ENCODE measurements around the gene NEK6. TPM values are rescaled to one million over a fixed set of nuclear protein-coding genes. Genes with fewer than 3 reads are reported as not detected.

NEK6 gene
- total RNA-seq, 1 donor from 2014 or later = 115 TPM

DNA sequence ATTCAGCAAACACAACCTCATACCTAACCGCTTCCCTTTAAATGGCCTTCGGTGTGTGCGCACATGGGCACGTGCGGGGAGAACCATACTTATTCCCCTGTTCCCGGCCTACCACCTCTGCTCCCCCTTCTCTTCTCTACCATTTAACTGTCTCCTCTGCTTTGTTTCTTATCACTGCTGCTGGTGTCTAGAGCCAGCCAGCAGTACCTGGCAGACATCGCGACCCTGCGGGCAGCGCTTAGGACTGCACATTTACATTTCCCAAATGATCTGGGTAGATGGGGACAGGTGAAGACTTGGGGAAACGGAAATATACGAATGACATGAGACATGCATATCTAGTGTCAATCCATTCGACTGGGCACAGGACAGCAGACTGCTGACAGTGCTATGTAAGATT is 100.9 kb downstream of the NEK6 start:
- Mint-ChIP-seq H3K4me3 (ENCODE audit: unreplicated experiment) (no peak overlapping the region), H3K9me3 (ENCODE audit: unreplicated experiment) (no peaks in the 10 kb centered on the region), H3K27ac (ENCODE audit: unreplicated experiment) (peak overlapping the region; percentile 65), H3K4me1 (ENCODE audit: unreplicated experiment) (peaks cover 6% of the 10 kb centered on the region), H3K36me3 (ENCODE audit: unreplicated experiment) (peaks cover 15% of the 10 kb centered on the region), H3K27me3 (ENCODE audit: unreplicated experiment) (no peaks in the 10 kb centered on the region)
- DNase-seq (ENCODE audit: extremely low spot score, unreplicated experiment) = no peak
- TF ChIP-seq, protein P1, sequence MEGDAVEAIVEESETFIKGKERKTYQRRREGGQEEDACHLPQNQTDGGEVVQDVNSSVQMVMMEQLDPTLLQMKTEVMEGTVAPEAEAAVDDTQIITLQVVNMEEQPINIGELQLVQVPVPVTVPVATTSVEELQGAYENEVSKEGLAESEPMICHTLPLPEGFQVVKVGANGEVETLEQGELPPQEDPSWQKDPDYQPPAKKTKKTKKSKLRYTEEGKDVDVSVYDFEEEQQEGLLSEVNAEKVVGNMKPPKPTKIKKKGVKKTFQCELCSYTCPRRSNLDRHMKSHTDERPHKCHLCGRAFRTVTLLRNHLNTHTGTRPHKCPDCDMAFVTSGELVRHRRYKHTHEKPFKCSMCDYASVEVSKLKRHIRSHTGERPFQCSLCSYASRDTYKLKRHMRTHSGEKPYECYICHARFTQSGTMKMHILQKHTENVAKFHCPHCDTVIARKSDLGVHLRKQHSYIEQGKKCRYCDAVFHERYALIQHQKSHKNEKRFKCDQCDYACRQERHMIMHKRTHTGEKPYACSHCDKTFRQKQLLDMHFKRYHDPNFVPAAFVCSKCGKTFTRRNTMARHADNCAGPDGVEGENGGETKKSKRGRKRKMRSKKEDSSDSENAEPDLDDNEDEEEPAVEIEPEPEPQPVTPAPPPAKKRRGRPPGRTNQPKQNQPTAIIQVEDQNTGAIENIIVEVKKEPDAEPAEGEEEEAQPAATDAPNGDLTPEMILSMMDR (IDR thresholded peaks at IDR 0.05) = no peak

DNA sequence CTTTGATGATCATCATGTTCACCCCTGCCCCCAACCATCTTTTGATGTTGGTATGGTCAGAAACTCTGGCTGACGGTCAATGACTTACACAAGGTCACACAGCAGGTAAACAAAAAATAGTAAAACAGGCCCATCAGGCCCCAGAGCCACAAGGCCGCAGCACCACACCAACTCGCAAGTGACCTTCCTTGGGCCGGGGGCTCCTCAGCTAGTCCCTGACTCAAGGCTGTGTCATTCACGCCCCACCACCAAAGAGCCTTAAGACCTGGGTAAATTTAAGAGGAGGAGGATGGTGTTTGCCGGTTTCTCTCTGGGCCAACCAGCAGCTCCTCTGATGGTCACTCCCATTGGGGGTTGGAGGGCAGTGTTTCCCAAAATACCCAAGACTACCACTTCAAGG is 101.7 kb downstream of the NEK6 start:
- TF ChIP-seq, protein P1 (IDR thresholded peaks at IDR 0.05) = no peak
- Mint-ChIP-seq H3K9me3 (ENCODE audit: unreplicated experiment) (no peaks in the 10 kb centered on the region), H3K27me3 (ENCODE audit: unreplicated experiment) (no peaks in the 10 kb centered on the region), H3K4me1 (ENCODE audit: unreplicated experiment) (peaks cover 5% of the 10 kb centered on the region), H3K36me3 (ENCODE audit: unreplicated experiment) (peaks cover 15% of the 10 kb centered on the region), H3K4me3 (ENCODE audit: unreplicated experiment) (no peak overlapping the region), H3K27ac (ENCODE audit: unreplicated experiment) (no peak overlapping the region)
- no peak for DNase-seq (ENCODE audit: extremely low spot score, unreplicated experiment)

DNA sequence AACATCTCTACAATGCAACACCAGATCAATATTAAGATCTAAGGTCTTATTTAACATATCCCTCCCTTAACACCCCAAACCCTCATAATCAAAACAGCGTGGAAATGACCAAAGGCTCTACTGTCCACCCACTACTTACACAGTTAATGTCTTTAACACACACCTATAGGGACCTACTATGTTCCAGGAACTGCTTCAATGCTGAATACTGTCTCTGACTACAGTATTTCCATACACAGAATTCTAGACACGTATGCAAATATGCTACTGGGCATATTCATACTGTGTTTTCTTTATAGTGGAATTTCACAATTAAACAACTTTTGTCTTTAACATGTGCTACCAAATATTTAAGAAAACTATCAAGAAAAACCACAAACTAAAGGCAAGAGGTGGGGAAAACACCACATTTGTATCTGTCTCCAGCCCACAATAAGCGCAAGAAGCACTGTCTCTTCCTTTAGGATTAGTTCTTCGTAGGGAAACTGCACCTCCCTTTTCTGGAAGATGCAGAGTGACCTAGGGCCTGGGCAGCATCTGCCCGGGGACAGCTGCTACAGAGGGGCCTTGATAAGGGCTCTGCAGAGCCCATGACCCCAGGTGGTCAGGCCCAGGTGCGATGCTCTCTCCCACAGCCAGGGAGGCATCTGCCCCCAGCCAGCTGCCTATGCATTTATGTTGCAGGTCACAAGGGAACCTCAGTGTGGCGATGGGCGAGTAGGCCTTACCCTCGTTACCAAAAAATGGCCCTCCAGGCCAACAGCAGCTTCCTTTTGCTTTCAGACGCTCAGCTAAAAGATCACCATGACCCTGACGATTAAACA is 102.3 kb downstream of the NEK6 start:
- Mint-ChIP-seq H3K36me3 (ENCODE audit: unreplicated experiment) (peaks cover 15% of the 10 kb centered on the region), H3K27me3 (ENCODE audit: unreplicated experiment) (no peaks in the 10 kb centered on the region), H3K4me1 (ENCODE audit: unreplicated experiment) (peaks cover 3% of the 10 kb centered on the region), H3K9me3 (ENCODE audit: unreplicated experiment) (no peaks in the 10 kb centered on the region), H3K27ac (ENCODE audit: unreplicated experiment) (no peak overlapping the region), H3K4me3 (ENCODE audit: unreplicated experiment) (no peak overlapping the region)
- TF ChIP-seq, protein P1 (IDR thresholded peaks at IDR 0.05) = no peak
- DNase-seq (ENCODE audit: extremely low spot score, unreplicated experiment) = no peak

DNA sequence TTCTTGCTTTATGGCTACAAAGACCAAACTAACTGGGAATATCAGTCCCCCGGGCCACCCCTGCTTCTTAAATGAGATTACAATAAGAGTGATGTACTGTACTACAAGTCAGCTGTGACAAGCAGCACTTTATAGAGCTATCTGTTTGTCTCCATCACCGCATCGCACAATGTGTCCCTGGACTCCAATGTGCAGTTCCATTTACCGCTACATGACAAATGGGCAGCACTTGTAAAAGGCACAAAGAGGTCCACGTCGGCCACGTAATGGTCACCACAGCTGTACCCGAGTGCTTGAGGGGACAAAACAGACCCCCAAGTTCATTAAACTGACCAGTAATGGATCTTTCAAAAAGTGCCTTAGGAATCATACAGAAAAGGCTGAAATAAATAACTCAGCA is 103.4 kb downstream of the NEK6 start:
- H3K9me3 Mint-ChIP-seq (ENCODE audit: unreplicated experiment) = no peaks in the 10 kb centered on the region

More for the DNA sequence above, 103.4 kb downstream of the NEK6 start:
- Mint-ChIP-seq H3K27me3 (ENCODE audit: unreplicated experiment) (no peaks in the 10 kb centered on the region), H3K4me1 (ENCODE audit: unreplicated experiment) (peaks cover 3% of the 10 kb centered on the region), H3K36me3 (ENCODE audit: unreplicated experiment) (peaks cover 16% of the 10 kb centered on the region), H3K27ac (ENCODE audit: unreplicated experiment) (no peak overlapping the region), H3K4me3 (ENCODE audit: unreplicated experiment) (no peak overlapping the region)
- DNase-seq (ENCODE audit: extremely low spot score, unreplicated experiment) = no peak
- TF ChIP-seq, protein P1 (IDR thresholded peaks at IDR 0.05) = no peak

Measured in osteocyte (in vitro differentiated cells).